Measurements from ENCODE around the gene ODAD2. TPM values are rescaled to one million over a fixed set of nuclear protein-coding genes. Genes with fewer than 3 reads are reported as not detected.
"Not testable (repeated sequence)": the region's sequence is repeated elsewhere in the genome, so short reads cannot be mapped to it uniquely, and the experiment has no call there.

Gene ODAD2
- total RNA-seq, 1 experiment from 2014 or later = not detected

- no peak for DNase-seq
- Histone ChIP-seq H3K9me3 (ENCODE audit: insufficient read depth, low read depth) (no peaks in the 10 kb centered on the region), H3K27me3 (ENCODE audit: insufficient read depth, low read depth) (no peaks in the 10 kb centered on the region), H4K20me1 (ENCODE audit: insufficient read depth) (no peaks in the 10 kb centered on the region), H3K36me3 (ENCODE audit: low read depth) (no peaks in the 10 kb centered on the region), H2AFZ (no peak overlapping the region), H3K9me2 (ENCODE audit: insufficient read depth) (no peaks in the 10 kb centered on the region), H3K4me1 (replicated peaks; ENCODE audit: insufficient read depth) (no peaks in the 10 kb centered on the region), H3K27ac (no peak overlapping the region), H3K4me3 (no peak overlapping the region), H3K79me2 (ENCODE audit: low read depth) (no peaks in the 10 kb centered on the region), H3F3A (ENCODE audit: insufficient read depth, low read depth) (no peaks in the 10 kb centered on the region), H3K4me2 (no peak overlapping the region)
- ChIA-PET POLR2A (ENCODE audit: unreplicated experiment) (no interaction called here), CTCF (no interaction called here)
- no peak for TF ChIP-seq EZH2 (IDR thresholded peaks at IDR 0.05; ENCODE audit: low read depth)
- no peak for TF ChIP-seq CTCF (conservative IDR thresholded peaks at IDR 0.05)
- no TSS peak for BruUV-seq (replicated peaks)
- intact Hi-C loops (cut with micrococcal nuclease; ENCODE audit: unreplicated experiment) = no loop called here
Measured at GRCh38 chr10:27986821-27987220, 12.1 kb downstream of the ODAD2 start.

- no peak overlapping the region for H2AFZ ChIP-seq
- no peak overlapping the region for H3K27ac ChIP-seq
Measured at GRCh38 chr10:27982875-27983543, 15.9 kb downstream of the ODAD2 start.

GRCh38 chr10:27981744-27982143 is 17.1 kb downstream of the ODAD2 start:
- BruUV-seq (replicated peaks) = no TSS peak
- H3K9me3 ChIP-seq (ENCODE audit: insufficient read depth, low read depth) = no peaks in the 10 kb centered on the region
- no peaks in the 10 kb centered on the region for H3K4me1 ChIP-seq (replicated peaks; ENCODE audit: insufficient read depth)
- no peak overlapping the region for H3K4me3 ChIP-seq
- no peaks in the 10 kb centered on the region for H4K20me1 ChIP-seq (ENCODE audit: insufficient read depth)
- H3K79me2 ChIP-seq (ENCODE audit: low read depth) = no peaks in the 10 kb centered on the region
- no peaks in the 10 kb centered on the region for H3K9me2 ChIP-seq (ENCODE audit: insufficient read depth)
- no peak for TF ChIP-seq EZH2 (IDR thresholded peaks at IDR 0.05; ENCODE audit: low read depth)
- TF ChIP-seq CTCF (conservative IDR thresholded peaks at IDR 0.05) = no peak
- no peak overlapping the region for H3K4me2 ChIP-seq
- no peak overlapping the region for H3K27ac ChIP-seq
- intact Hi-C loops (cut with micrococcal nuclease; ENCODE audit: unreplicated experiment) = no loop called here
- no peaks in the 10 kb centered on the region for H3K36me3 ChIP-seq (ENCODE audit: low read depth)
- POLR2A ChIA-PET (ENCODE audit: unreplicated experiment) = no interaction called here
- no peak for DNase-seq
- CTCF ChIA-PET = no interaction called here
- no peaks in the 10 kb centered on the region for H3K27me3 ChIP-seq (ENCODE audit: insufficient read depth, low read depth)
- H3F3A ChIP-seq (ENCODE audit: insufficient read depth, low read depth) = no peaks in the 10 kb centered on the region
- no peak overlapping the region for H2AFZ ChIP-seq

More at GRCh38 chr10:27982875-27983543, 15.9 kb downstream of the ODAD2 start:
- DNase-seq = no peak
- no peaks in the 10 kb centered on the region for H3K9me3 ChIP-seq (ENCODE audit: insufficient read depth, low read depth)
- no peak overlapping the region for H3K4me3 ChIP-seq
- TF ChIP-seq EZH2 (IDR thresholded peaks at IDR 0.05; ENCODE audit: low read depth) (no peak), CTCF (conservative IDR thresholded peaks at IDR 0.05) (no peak)
- no peaks in the 10 kb centered on the region for H3K36me3 ChIP-seq (ENCODE audit: low read depth)
- H3F3A ChIP-seq (ENCODE audit: insufficient read depth, low read depth) = no peaks in the 10 kb centered on the region
- intact Hi-C loops (cut with micrococcal nuclease; ENCODE audit: unreplicated experiment) = no loop called here
- no peak overlapping the region for H3K4me2 ChIP-seq
- no TSS peak for BruUV-seq (replicated peaks)
- H4K20me1 ChIP-seq (ENCODE audit: insufficient read depth) = no peaks in the 10 kb centered on the region
- no peaks in the 10 kb centered on the region for H3K27me3 ChIP-seq (ENCODE audit: insufficient read depth, low read depth)
- no peaks in the 10 kb centered on the region for H3K79me2 ChIP-seq (ENCODE audit: low read depth)
- no peaks in the 10 kb centered on the region for H3K9me2 ChIP-seq (ENCODE audit: insufficient read depth)
- H3K4me1 ChIP-seq (replicated peaks; ENCODE audit: insufficient read depth) = no peaks in the 10 kb centered on the region
- ChIA-PET POLR2A (ENCODE audit: unreplicated experiment) (no interaction called here), CTCF (no interaction called here)

- CTCF ChIA-PET; H3K9me3 ChIP-seq (ENCODE audit: insufficient read depth, low read depth); BruUV-seq (replicated peaks): not testable (repeated sequence)
Measured at GRCh38 chr10:27970795-27971194, 28.1 kb downstream of the ODAD2 start.

GRCh38 chr10:27969931-27970330 is 28.9 kb downstream of the ODAD2 start:
- H3K9me2 ChIP-seq (ENCODE audit: insufficient read depth); CTCF ChIA-PET; H3F3A ChIP-seq (ENCODE audit: insufficient read depth, low read depth); H3K4me1 ChIP-seq (replicated peaks; ENCODE audit: insufficient read depth); H3K79me2 ChIP-seq (ENCODE audit: low read depth); intact Hi-C loops (cut with micrococcal nuclease; ENCODE audit: unreplicated experiment); H3K36me3 ChIP-seq (ENCODE audit: low read depth); H3K4me2 ChIP-seq; BruUV-seq (replicated peaks); H3K27ac ChIP-seq; H3K4me3 ChIP-seq; H4K20me1 ChIP-seq (ENCODE audit: insufficient read depth); H3K9me3 ChIP-seq (ENCODE audit: insufficient read depth, low read depth); DNase-seq; H2AFZ ChIP-seq; POLR2A ChIA-PET (ENCODE audit: unreplicated experiment); H3K27me3 ChIP-seq (ENCODE audit: insufficient read depth, low read depth): not testable (repeated sequence)

More at GRCh38 chr10:27970795-27971194, 28.1 kb downstream of the ODAD2 start:
- intact Hi-C loops (cut with micrococcal nuclease; ENCODE audit: unreplicated experiment); H3F3A ChIP-seq (ENCODE audit: insufficient read depth, low read depth); H3K27ac ChIP-seq; H3K36me3 ChIP-seq (ENCODE audit: low read depth); DNase-seq; H3K4me1 ChIP-seq (replicated peaks; ENCODE audit: insufficient read depth); H2AFZ ChIP-seq; H4K20me1 ChIP-seq (ENCODE audit: insufficient read depth); H3K4me2 ChIP-seq; H3K79me2 ChIP-seq (ENCODE audit: low read depth); POLR2A ChIA-PET (ENCODE audit: unreplicated experiment); H3K9me2 ChIP-seq (ENCODE audit: insufficient read depth); H3K4me3 ChIP-seq; H3K27me3 ChIP-seq (ENCODE audit: insufficient read depth, low read depth): not testable (repeated sequence)
